Measurements from ENCODE around the gene MORC4.

GRCh38 chrX:106901781-106902219, 98.2 kb downstream of the MORC4 start:
- TF ChIP-seq CTCF (IDR thresholded peaks at IDR 0.05) (no peak), POLR2A (IDR thresholded peaks at IDR 0.05) (no peak)

All from thyroid gland (tissue), 4 donors.